NB4 (cell line): Measurements from ENCODE around the gene PTTG2.

Source experiments
- CTCF ChIP-seq: IDR thresholded peaks from one replicate; pipeline ENCODE4 v1.5.1; 2012; ENCODE audit warnings: low read depth, low read length
- POLR2A ChIP-seq: IDR thresholded peaks from 2 replicates; pipeline ENCODE4 v1.6.1; 2011; ENCODE audit warnings: mild to moderate bottlenecking; ENCODE audit not compliant: insufficient read length; ENCODE audit errors: extremely low read depth

- peak; percentile 62 for TF ChIP-seq CTCF
- TF ChIP-seq POLR2A, result no peak
Observed at GRCh38 chr4:37970702-37971101, 10.5 kb downstream of the PTTG2 start.
